ENCODE measurements around the gene MARS1.

Gene MARS1

GRCh38 chr12:57451233-57451778, 36.6 kb upstream of the MARS1 start:
- H3K9me3 ChIP-seq (ENCODE audit: control insufficient read depth, insufficient read depth, low read length): no peaks in the 10 kb centered on the region
- H3K36me3 ChIP-seq (ENCODE audit: control insufficient read depth, insufficient read depth, low read length): no peaks in the 10 kb centered on the region
- no peaks in the 10 kb centered on the region for H3K27me3 ChIP-seq (ENCODE audit: control insufficient read depth, insufficient read depth, low read length)
- H3K9ac ChIP-seq (ENCODE audit: low read depth, low read length): no peak overlapping the region
- no peak overlapping the region for H3K4me3 ChIP-seq (ENCODE audit: low read depth, low read length)
- H3K4me1 ChIP-seq (ENCODE audit: control insufficient read depth, insufficient read depth, low read length): peaks cover 27% of the 10 kb centered on the region
- no peak overlapping the region for H3K27ac ChIP-seq (ENCODE audit: low read depth, low read length)

- H3K4me3 ChIP-seq (ENCODE audit: low read depth, low read length): no peak overlapping the region
Observed at GRCh38 chr12:57452181-57452936, 35.5 kb upstream of the MARS1 start.

GRCh38 chr12:57452937-57453509, 34.8 kb upstream of the MARS1 start:
- H3K4me3 ChIP-seq (ENCODE audit: low read depth, low read length): no peak overlapping the region

More at GRCh38 chr12:57452181-57452936, 35.5 kb upstream of the MARS1 start:
- no peaks in the 10 kb centered on the region for H3K36me3 ChIP-seq (ENCODE audit: control insufficient read depth, insufficient read depth, low read length)
- peaks cover 31% of the 10 kb centered on the region for H3K4me1 ChIP-seq (ENCODE audit: control insufficient read depth, insufficient read depth, low read length)
- no peaks in the 10 kb centered on the region for H3K27me3 ChIP-seq (ENCODE audit: control insufficient read depth, insufficient read depth, low read length)
- H3K9me3 ChIP-seq (ENCODE audit: control insufficient read depth, insufficient read depth, low read length): no peaks in the 10 kb centered on the region
- H3K27ac ChIP-seq (ENCODE audit: low read depth, low read length): no peak overlapping the region
- no peak overlapping the region for H3K9ac ChIP-seq (ENCODE audit: low read depth, low read length)

GRCh38 chr12:57454213-57454565, 33.7 kb upstream of the MARS1 start:
- Histone ChIP-seq H3K4me1 (ENCODE audit: control insufficient read depth, insufficient read depth, low read length) (peaks cover 39% of the 10 kb centered on the region), H3K9ac (ENCODE audit: low read depth, low read length) (peak overlapping the region; percentile 51), H3K27ac (ENCODE audit: low read depth, low read length) (peak overlapping the region; percentile 73)

More at GRCh38 chr12:57452937-57453509, 34.8 kb upstream of the MARS1 start:
- Histone ChIP-seq H3K27me3 (ENCODE audit: control insufficient read depth, insufficient read depth, low read length) (no peaks in the 10 kb centered on the region), H3K9ac (ENCODE audit: low read depth, low read length) (no peak overlapping the region), H3K4me1 (ENCODE audit: control insufficient read depth, insufficient read depth, low read length) (peaks cover 31% of the 10 kb centered on the region), H3K36me3 (ENCODE audit: control insufficient read depth, insufficient read depth, low read length) (no peaks in the 10 kb centered on the region), H3K9me3 (ENCODE audit: control insufficient read depth, insufficient read depth, low read length) (no peaks in the 10 kb centered on the region), H3K27ac (ENCODE audit: low read depth, low read length) (no peak overlapping the region)

GRCh38 chr12:57454566-57455373, 33.1 kb upstream of the MARS1 start, which contains the start of gene INHBE:
INHBE (plus strand) TSS chr12:57455307; CDS start chr12:57455537, 230 bp downstream.
- H3K4me1 ChIP-seq (ENCODE audit: control insufficient read depth, insufficient read depth, low read length): peaks cover 39% of the 10 kb centered on the region
- H3K36me3 ChIP-seq (ENCODE audit: control insufficient read depth, insufficient read depth, low read length): no peaks in the 10 kb centered on the region
- H3K4me3 ChIP-seq (ENCODE audit: low read depth, low read length): peak within 1 kb of the TSS; percentile 47
- H3K9ac ChIP-seq (ENCODE audit: low read depth, low read length): peak within 1 kb of the TSS; percentile 51
- peak within 1 kb of the TSS; percentile 73 for H3K27ac ChIP-seq (ENCODE audit: low read depth, low read length)
- no peaks in the 10 kb centered on the region for H3K9me3 ChIP-seq (ENCODE audit: control insufficient read depth, insufficient read depth, low read length)
- H3K27me3 ChIP-seq (ENCODE audit: control insufficient read depth, insufficient read depth, low read length): no peaks in the 10 kb centered on the region

More at GRCh38 chr12:57454213-57454565, 33.7 kb upstream of the MARS1 start:
- H3K27me3 ChIP-seq (ENCODE audit: control insufficient read depth, insufficient read depth, low read length): no peaks in the 10 kb centered on the region
- no peaks in the 10 kb centered on the region for H3K36me3 ChIP-seq (ENCODE audit: control insufficient read depth, insufficient read depth, low read length)
- no peak overlapping the region for H3K4me3 ChIP-seq (ENCODE audit: low read depth, low read length)
- no peaks in the 10 kb centered on the region for H3K9me3 ChIP-seq (ENCODE audit: control insufficient read depth, insufficient read depth, low read length)

GRCh38 chr12:57455374-57456144, 32.3 kb upstream of the MARS1 start:
- Histone ChIP-seq H3K27ac (ENCODE audit: low read depth, low read length) (no peak overlapping the region), H3K4me1 (ENCODE audit: control insufficient read depth, insufficient read depth, low read length) (peaks cover 39% of the 10 kb centered on the region), H3K9ac (ENCODE audit: low read depth, low read length) (0 out of 2 replicates have a peak overlapping the region, but pooled peaks have one; percentile 5), H3K9me3 (ENCODE audit: control insufficient read depth, insufficient read depth, low read length) (no peaks in the 10 kb centered on the region), H3K4me3 (ENCODE audit: low read depth, low read length) (peak overlapping the region; percentile 47), H3K27me3 (ENCODE audit: control insufficient read depth, insufficient read depth, low read length) (no peaks in the 10 kb centered on the region), H3K36me3 (ENCODE audit: control insufficient read depth, insufficient read depth, low read length) (no peaks in the 10 kb centered on the region)

- no peaks in the 10 kb centered on the region for H3K27me3 ChIP-seq (ENCODE audit: control insufficient read depth, insufficient read depth, low read length)
- no peak overlapping the region for H3K27ac ChIP-seq (ENCODE audit: low read depth, low read length)
- H3K4me3 ChIP-seq (ENCODE audit: low read depth, low read length): peak overlapping the region; percentile 47
- no peaks in the 10 kb centered on the region for H3K36me3 ChIP-seq (ENCODE audit: control insufficient read depth, insufficient read depth, low read length)
- H3K9me3 ChIP-seq (ENCODE audit: control insufficient read depth, insufficient read depth, low read length): no peaks in the 10 kb centered on the region
- peaks cover 39% of the 10 kb centered on the region for H3K4me1 ChIP-seq (ENCODE audit: control insufficient read depth, insufficient read depth, low read length)
- H3K9ac ChIP-seq (ENCODE audit: low read depth, low read length): no peak overlapping the region
Observed at GRCh38 chr12:57456145-57456700, 31.6 kb upstream of the MARS1 start.

- no peak overlapping the region for H3K9ac ChIP-seq (ENCODE audit: low read depth, low read length)
Observed at GRCh38 chr12:57456737-57457490, 31.0 kb upstream of the MARS1 start.

GRCh38 chr12:57458665-57459054, 29.2 kb upstream of the MARS1 start:
- no peaks in the 10 kb centered on the region for H3K9me3 ChIP-seq (ENCODE audit: control insufficient read depth, insufficient read depth, low read length)
- peak overlapping the region; percentile 11; the same call in 1 of the 2 replicates for H3K9ac ChIP-seq (ENCODE audit: low read depth, low read length)
- H3K4me1 ChIP-seq (ENCODE audit: control insufficient read depth, insufficient read depth, low read length): peaks cover 31% of the 10 kb centered on the region
- H3K36me3 ChIP-seq (ENCODE audit: control insufficient read depth, insufficient read depth, low read length): no peaks in the 10 kb centered on the region
- H3K4me3 ChIP-seq (ENCODE audit: low read depth, low read length): peak overlapping the region; percentile 86
- H3K27me3 ChIP-seq (ENCODE audit: control insufficient read depth, insufficient read depth, low read length): no peaks in the 10 kb centered on the region
- peak overlapping the region; percentile 72 for H3K27ac ChIP-seq (ENCODE audit: low read depth, low read length)

More at GRCh38 chr12:57456737-57457490, 31.0 kb upstream of the MARS1 start:
- Histone ChIP-seq H3K9me3 (ENCODE audit: control insufficient read depth, insufficient read depth, low read length) (no peaks in the 10 kb centered on the region), H3K27me3 (ENCODE audit: control insufficient read depth, insufficient read depth, low read length) (no peaks in the 10 kb centered on the region), H3K4me3 (ENCODE audit: low read depth, low read length) (no peak overlapping the region), H3K36me3 (ENCODE audit: control insufficient read depth, insufficient read depth, low read length) (no peaks in the 10 kb centered on the region), H3K27ac (ENCODE audit: low read depth, low read length) (no peak overlapping the region), H3K4me1 (ENCODE audit: control insufficient read depth, insufficient read depth, low read length) (peaks cover 36% of the 10 kb centered on the region)
